Liver (tissue), 3 donors: Measurements from ENCODE around the gene DGKD.

Source experiments
- ATF3 ChIP-seq: IDR thresholded peaks from 2 replicates; pipeline ENCODE4 v1.6.1; 2016; ENCODE audit warnings: antibody characterized with exemption
- CTCF ChIP-seq: fragments of 150-350 bp; IDR thresholded peaks from 2 replicates; pipeline ENCODE4 v1.5.1; 2017; ENCODE audit warnings: improper control_type of control experiment, low read depth, low read length; ENCODE audit not compliant: missing input control
- FOXA1 ChIP-seq: IDR thresholded peaks from 2 replicates; pipeline ENCODE4 v1.6.1; 2016; ENCODE audit warnings: antibody characterized with exemption
- GABPA ChIP-seq, 2 donors: IDR thresholded peaks in 1 of 2; conservative IDR thresholded peaks in 1 of 2; 2 replicates each; pipeline ENCODE4 v1.6.1; 2016; ENCODE audit warnings: antibody characterized with exemption in 2 of 2, mild to moderate bottlenecking in 1 of 2, moderate library complexity in 1 of 2
- HNF4G ChIP-seq: IDR thresholded peaks from 2 replicates; pipeline ENCODE4 v1.6.1; 2016; ENCODE audit warnings: antibody characterized with exemption
- JUND ChIP-seq, 2 donors: IDR thresholded peaks; 2 replicates each; pipeline ENCODE4 v1.6.1; 2016; ENCODE audit warnings: antibody characterized with exemption in 2 of 2
- MAX ChIP-seq: IDR thresholded peaks from 2 replicates; pipeline ENCODE4 v1.6.1; 2016; ENCODE audit warnings: antibody characterized with exemption
- RAD21 ChIP-seq, 2 donors: IDR thresholded peaks; 2 replicates each; pipeline ENCODE4 v1.6.1; 2016; ENCODE audit warnings: antibody characterized with exemption in 2 of 2, mild to moderate bottlenecking in 2 of 2
- REST ChIP-seq: IDR thresholded peaks from 2 replicates; pipeline ENCODE4 v1.6.1; 2016; ENCODE audit warnings: antibody characterized with exemption, mild to moderate bottlenecking
- ZBTB33 ChIP-seq: IDR thresholded peaks from 2 replicates; pipeline ENCODE4 v1.6.1; 2016; ENCODE audit warnings: antibody characterized with exemption
- donor health status: healthy.
- donor health status: healthy.

GRCh38 chr2:233462202-233462785, 108.0 kb downstream of the DGKD start:
- no peak for TF ChIP-seq MAX
- TF ChIP-seq RAD21 (IDR thresholded peaks at IDR 0.05) = no peak
- TF ChIP-seq ZBTB33 = no peak
- no peak for TF ChIP-seq CTCF
- TF ChIP-seq ATF3 = no peak
- TF ChIP-seq JUND (IDR thresholded peaks at IDR 0.05) = no peak
- TF ChIP-seq REST = no peak
- TF ChIP-seq FOXA1 = no peak
- TF ChIP-seq GABPA (IDR thresholded peaks at IDR 0.05 in 1 of 2, conservative IDR thresholded peaks at IDR 0.05 in 1 of 2) = no peak
- no peak for TF ChIP-seq HNF4G
